ENCODE measurements around the gene MCL1. TPM values are rescaled to one million over a fixed set of nuclear protein-coding genes. Genes with fewer than 3 reads are reported as not detected.

MCL1 gene
- total and polyA plus RNA-seq, 2 of the 13 experiments (the other 11 are each of a cell fraction or from before 2014, with no cell fraction given) = 69.5 to 125 TPM

- TF ChIP-seq ZNF350 (CRISPR knock-in tag; IDR thresholded peaks at IDR 0.05; ENCODE audit: borderline replicate concordance, low read depth) (peak; percentile 65; the same call in 1 of the 2 replicates), ATRX (CRISPR knock-in tag; IDR thresholded peaks at IDR 0.05; ENCODE audit: borderline replicate concordance) (no peak), IRF2 (CRISPR knock-in tag; IDR thresholded peaks at IDR 0.05) (peak; percentile 90), ZXDC (CRISPR knock-in tag; IDR thresholded peaks at IDR 0.05) (no peak), ZSCAN25 (CRISPR knock-in tag; IDR thresholded peaks at IDR 0.05) (no peak), ZNF543 (CRISPR knock-in tag; IDR thresholded peaks at IDR 0.05) (peak; percentile 42; the same call in 1 of the 2 replicates), ZNF367 (CRISPR knock-in tag; IDR thresholded peaks at IDR 0.05; ENCODE audit: borderline replicate concordance) (no peak), HNRNPK (IDR thresholded peaks at IDR 0.05; ENCODE audit: low read depth, low read length, poor library complexity, severe bottlenecking) (peak; percentile 48), ZNF234 (CRISPR knock-in tag; conservative IDR thresholded peaks at IDR 0.05) (no peak), ZSCAN21 (CRISPR knock-in tag; IDR thresholded peaks at IDR 0.05; ENCODE audit: borderline replicate concordance) (peak; percentile 22; the same call in 1 of the 2 replicates), GATA4 (IDR thresholded peaks at IDR 0.05; ENCODE audit: borderline replicate concordance, low read depth) (no peak), ZNF205 (CRISPR knock-in tag; IDR thresholded peaks at IDR 0.05) (no peak), ELF1 (CRISPR knock-in tag; IDR thresholded peaks at IDR 0.05) (peak; percentile 58; the same call in 1 of the 2 replicates), ZHX1 (CRISPR knock-in tag; IDR thresholded peaks at IDR 0.05; ENCODE audit: low read depth) (no peak), ZNF598 (CRISPR knock-in tag; IDR thresholded peaks at IDR 0.05; ENCODE audit: borderline replicate concordance) (no peak), EP300 (IDR thresholded peaks at IDR 0.05; ENCODE audit: low read depth in 2 of 2, low read length in 2 of 2) (peak in 1 of 2 experiments; percentile 96; a peak in 2 of 4 replicates), EP300 (CRISPR knock-in tag; IDR thresholded peaks at IDR 0.05; ENCODE audit: borderline replicate concordance) (peak; percentile 83), ZNF619 (CRISPR knock-in tag; IDR thresholded peaks at IDR 0.05) (0 out of 2 replicates have a peak, but pooled peaks have one; percentile 37), ZNF644 (CRISPR knock-in tag; IDR thresholded peaks at IDR 0.05; ENCODE audit: low read depth) (no peak), PLRG1 (conservative IDR thresholded peaks at IDR 0.05) (no peak), TERF1 (CRISPR knock-in tag; IDR thresholded peaks at IDR 0.05) (no peak), PPARG (CRISPR knock-in tag; conservative IDR thresholded peaks at IDR 0.05) (peak; percentile 69; the same call in 1 of the 2 replicates), BORCS8-MEF2B (CRISPR knock-in tag; IDR thresholded peaks at IDR 0.05) (peak; percentile 51; the same call in 1 of the 2 replicates), SMC3 (IDR thresholded peaks at IDR 0.05; ENCODE audit: low read length) (no peak), XBP1 (CRISPR knock-in tag; IDR thresholded peaks at IDR 0.05) (no peak)
These were observed 17.4 kb downstream of the MCL1 start (continued) for GRCh38 chr1:150561974-150562445.
